ENCODE measurements around the gene ANXA6. TPM values are rescaled to one million over a fixed set of nuclear protein-coding genes. Genes with fewer than 3 reads are reported as not detected.

Gene ANXA6
- total RNA-seq, 1 experiment from 2014 or later: 190 TPM

DNA sequence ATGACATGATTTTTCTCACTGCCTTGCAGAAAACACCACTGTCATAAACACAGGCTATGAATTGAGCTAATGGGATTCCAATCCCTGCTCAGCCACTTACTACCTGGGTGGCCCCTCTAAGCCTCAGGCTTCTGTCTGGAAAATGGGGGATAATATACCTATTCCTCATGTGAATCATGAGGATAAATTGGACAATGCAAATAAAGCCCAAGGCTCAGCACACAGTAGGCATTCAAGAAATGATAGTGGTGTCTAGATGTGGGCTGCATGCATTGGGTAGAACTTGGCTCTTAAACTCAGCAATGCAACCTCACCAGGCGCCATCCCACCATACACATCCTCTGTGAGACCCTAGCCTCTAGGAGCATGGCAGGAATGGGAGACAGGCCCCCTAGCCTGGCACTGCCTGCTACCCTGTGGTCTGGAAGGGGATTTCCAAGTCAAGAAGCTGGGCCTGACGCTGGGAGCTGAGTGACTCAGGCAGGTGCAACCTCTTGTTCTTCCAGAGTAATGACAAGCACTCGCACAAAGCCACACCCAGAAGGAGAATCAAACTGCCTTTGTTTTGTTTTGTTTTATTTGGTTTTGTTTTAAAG lies 74.4 kb downstream of the ANXA6 start:
- DNase-seq (ENCODE audit: low read depth): peak; percentile 94

DNA sequence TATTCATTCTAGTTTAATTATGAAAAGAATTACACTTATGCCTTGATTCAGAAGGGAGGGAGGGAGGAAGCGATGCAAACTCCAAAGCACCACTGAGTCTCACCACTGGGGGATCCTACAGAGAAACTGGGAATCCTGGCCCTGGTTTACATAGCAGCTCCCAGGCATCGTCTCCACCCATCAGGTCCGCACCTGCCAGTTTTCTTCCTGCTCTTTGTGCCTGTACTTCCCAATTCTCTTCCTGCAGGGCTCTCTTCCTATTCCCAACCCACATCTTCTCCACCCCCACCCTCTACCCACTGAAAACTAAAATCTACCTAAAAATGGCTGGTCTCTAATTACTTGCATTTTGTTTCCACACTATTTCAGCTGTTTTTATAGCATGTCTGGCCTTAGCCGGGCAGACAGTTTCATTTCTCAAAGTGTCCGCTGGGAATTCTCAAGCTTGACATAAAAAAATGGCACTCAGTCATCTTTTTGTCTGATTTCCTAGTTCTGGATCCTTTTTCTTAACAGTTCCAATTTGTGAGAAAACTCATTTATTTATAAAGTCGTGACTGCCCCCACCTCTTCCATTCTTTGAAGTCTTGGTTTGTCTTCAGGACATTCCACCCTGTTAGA lies 75.2 kb downstream of the ANXA6 start:
- peak; percentile 70 for DNase-seq (ENCODE audit: low read depth)

DNA sequence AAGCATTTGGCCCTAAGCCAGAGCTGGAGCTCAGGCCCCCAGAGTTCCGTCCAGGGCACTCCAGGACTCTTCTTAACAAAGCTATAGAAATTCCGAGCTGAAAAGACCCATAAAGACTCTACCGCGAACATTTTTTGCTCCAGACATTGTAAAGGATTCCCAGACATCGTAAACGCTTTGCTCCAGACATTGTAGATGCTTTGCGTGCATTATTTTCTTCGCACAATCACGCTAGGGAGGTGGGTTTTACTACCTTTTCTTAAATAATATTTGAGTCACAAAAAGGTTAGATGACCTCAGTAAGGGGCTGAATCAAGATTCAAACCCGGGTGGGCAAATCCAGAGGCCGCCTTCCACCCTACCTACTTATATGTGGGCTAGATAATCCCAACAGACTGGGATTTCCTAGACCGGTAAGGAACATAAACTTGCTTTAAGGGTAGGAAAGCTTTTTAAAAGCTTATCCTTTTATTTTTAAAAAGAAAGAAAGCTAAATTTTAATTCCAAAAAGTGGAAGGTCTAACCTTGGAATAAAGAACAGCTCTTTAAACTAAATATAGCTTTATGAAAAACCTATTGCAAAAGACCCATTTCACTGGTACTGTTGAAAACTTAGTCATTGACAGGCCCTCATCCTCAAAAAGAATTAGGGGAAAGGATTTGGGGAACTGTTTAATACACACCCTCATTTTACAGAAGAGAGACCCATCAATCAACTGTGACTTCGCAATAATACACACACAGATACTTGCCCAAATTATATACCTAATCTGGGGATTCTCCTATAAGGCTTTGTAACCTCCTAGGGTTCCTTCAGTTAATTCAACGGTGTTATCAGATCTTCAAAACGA lies 75.9 kb downstream of the ANXA6 start:
- no peak for DNase-seq (ENCODE audit: low read depth)

DNA sequence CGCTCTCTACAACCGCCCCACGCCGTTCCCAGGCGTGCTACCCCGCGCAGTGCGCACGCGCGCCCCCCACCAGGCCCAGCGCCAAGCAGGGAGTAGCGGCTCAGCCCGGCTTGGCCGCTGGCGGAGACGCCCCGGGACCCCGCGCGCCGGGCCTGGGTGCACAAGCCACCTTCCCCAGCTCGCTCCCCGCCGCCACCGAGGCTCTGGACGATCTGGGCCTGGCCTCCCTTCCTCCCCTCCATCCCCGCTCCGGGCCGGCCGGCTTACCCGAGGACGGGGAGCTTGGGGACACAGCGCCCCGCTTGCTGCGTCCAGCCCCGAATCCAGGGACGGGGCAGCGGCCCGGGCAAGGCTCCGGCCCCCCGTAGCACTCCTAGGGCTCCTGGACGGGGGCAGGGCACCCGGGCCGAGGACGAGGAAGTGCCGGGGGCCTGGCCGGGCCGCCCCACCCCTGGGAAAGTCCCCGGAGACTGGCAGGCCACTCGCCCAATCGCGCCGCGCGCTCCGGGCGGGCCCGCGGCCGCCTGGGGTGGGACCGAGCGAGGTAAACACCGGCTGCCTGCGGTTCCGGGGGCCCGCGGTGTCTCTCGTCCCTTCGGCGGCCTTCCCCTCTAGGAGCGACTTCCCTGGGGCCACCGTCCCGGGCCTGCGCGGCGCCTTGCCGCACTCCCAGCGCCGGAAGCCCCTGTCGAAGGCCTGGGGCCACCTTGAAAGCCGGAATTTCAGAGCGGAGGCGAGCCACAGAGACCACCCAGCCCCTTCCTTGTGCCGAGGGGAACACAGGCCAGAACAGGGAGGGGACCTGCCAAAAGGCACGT lies 76.8 kb downstream of the ANXA6 start, which contains the start of gene TNIP1:
TSS of gene TNIP1 (minus strand) at position 422 of the 818 bp plus-strand sequence. CDS start 15,939 bp downstream, outside the sequence.
- DNase-seq (ENCODE audit: low read depth): peak; percentile 95

DNA sequence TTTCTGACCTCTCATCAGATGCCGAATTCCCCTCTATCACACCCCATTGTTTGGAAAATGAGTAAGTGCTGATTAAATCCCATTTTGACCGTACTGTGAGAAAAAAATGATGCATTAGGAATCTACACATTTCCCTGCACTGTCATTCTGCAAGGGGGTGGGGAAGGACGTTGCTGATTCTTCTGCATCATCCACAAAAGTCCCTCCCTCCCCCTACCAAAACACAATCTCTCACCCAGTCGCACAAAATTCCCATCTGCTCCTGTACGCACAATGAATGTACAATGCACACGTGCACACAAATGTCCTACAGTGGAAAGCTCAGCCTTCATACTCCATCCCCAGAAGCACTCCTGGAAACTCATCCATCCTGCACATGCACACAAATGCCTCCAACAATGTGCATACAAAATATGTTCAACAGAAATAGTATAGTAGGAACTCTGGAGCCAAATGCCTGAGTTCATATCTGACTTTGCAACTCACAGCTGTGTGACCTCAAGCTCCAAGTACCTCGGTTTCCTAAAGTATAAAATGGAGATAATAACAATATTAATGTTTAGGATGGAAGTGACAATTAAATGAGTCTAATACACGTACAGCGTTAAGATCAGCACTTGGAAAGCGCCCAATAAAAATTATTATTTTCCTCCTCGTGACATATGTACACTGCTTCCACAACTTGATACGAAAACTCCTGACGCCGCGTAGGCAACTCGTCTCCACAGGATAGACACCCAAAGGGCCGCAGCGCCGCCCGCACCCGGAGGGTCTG lies 77.6 kb downstream of the ANXA6 start:
- DNase-seq (ENCODE audit: low read depth): peak; percentile 93

DNA sequence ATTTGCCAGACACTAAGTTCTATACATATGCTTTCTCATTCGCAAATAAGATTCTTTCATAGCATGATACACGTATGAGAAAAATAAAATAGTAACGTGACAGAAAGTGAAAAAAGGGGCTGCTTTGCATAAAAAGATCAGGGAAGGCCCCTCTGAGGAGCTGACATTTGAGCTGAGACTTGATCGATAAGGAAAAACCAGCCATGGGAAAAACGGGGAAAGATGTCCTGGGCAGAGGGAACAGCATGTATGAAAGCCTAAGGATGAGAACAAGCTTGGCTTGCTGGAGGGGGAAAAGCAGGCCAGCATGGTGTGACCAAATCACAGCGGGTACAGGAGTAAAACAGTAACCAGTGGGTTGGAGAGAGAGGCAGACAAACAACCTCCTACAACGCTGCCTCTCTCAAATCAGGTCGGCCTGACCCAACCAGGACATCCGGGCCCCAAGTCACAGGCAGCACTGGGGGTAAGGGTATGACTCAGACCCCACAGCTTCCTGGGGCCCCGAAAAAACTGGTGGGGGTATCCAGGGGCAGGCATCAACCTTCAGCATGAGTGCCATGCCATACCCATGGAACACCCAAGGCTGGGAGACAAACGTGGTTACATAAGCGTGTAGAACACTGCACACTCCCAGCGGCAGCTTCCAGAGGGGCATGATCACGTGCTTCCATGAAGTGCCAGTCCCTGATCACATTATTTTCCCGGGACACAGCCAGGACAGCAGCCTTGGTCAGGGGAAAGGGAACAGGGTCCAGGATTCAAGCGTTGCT lies 78.9 kb downstream of the ANXA6 start:
- DNase-seq (ENCODE audit: low read depth): peak; percentile 82

DNA sequence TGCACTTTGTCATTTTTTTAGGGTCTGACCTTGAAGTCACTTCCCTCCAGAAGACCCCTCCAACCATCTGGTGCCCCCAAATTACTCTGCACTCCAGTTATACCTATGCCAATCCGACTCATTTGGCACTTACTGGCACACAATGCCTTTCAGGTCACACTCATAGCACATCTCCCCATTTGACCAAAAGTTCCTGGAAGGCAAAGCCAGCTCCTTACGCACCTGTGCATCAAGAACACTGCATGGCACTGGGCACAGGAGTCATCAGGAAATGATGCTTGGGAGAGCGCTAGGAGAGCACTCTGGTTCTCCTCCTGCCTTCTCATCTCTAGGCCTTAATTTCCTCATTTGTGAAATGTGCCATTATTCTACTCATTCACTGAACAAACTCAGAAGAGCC lies 79.6 kb downstream of the ANXA6 start:
- DNase-seq (ENCODE audit: low read depth): no peak

DNA sequence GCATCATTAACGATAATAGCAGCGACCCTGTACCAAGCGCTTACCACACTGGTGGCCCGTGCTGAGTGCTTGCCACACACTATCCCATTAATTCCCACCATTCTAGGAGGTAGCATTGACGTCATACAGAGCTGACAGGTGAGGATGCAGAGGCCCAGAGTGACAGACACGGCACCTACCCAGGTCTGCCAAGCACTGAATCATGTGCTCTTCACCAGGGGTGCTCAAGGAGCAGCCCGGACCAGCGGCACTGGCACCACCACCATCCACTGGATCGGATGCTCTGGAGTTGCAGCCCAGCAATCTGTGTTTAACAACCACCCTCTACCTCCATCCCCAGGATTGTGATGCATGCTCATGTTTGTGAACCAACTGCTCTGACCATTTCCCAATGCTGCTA lies 80.2 kb downstream of the ANXA6 start:
- DNase-seq (ENCODE audit: low read depth): no peak

DNA sequence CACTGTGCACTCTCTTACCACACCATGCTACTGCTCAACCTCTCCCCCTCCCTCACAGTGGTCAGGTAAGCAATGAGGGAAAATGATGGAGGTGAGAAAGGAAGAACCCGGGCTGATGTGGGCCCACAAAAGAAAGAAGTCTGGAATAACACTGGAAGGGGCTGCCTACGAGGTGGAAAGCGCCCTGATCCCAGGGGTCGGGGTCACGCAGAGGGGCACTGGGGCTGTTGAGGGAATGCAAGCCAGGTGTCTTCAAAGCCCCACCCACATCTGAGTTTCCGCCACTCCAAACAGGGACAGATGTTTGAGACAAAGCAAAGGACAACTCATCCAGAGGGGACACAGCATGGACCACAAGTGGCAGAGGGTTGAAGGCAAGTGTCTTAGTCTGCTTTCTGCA lies 81.0 kb downstream of the ANXA6 start:
- DNase-seq (ENCODE audit: low read depth): no peak

DNA sequence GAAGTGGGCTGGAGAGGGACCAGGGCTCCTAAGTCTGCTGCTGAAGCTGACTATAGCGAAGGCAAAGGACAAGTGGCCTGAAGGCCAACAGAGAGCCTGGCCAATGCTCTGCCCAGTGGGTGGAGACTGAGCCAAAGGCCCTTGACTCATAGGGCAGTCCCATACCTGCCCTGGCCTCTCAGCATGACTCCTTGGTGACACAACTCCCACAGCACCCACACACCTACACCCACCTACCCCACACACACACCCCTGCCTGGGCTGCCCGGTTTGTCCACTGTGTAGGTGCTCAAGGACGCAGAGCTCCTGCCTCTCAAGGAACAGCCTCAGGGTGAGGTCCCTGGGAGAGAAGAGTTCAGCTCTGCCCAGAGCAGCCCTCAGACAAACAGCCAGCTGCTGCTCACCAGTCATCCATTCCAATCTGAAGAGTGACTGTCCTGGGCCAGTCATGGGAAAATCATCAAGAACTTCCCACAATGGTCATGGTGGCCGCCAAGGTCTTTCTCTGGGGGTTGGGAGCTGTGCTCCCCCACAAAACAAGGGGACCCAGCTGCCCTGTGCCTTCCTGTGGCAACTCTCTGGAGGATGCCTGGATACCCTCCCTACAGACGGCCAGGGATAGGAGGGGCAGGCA lies 81.8 kb downstream of the ANXA6 start:
- peak; percentile 65 for DNase-seq (ENCODE audit: low read depth)

DNA sequence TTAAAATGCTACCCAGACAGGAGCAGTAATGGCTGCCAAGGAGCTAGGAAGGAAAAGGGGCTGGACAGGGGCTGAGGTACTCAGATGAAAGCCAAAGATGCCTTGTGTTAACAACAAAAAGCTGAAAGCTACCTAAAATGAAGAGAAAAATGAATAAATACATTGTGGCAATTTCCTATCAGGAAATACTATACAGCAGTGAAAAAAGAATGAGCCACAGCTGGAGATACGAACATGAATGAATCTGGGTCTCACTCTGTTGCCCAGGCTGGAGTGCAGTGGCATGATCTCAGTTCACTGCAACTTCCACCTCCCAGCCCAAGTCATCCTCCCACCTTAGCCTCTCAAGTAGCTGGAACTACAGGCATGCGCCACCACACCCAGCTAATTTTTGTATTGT lies 83.0 kb downstream of the ANXA6 start:
- no peak for DNase-seq (ENCODE audit: low read depth)

DNA sequence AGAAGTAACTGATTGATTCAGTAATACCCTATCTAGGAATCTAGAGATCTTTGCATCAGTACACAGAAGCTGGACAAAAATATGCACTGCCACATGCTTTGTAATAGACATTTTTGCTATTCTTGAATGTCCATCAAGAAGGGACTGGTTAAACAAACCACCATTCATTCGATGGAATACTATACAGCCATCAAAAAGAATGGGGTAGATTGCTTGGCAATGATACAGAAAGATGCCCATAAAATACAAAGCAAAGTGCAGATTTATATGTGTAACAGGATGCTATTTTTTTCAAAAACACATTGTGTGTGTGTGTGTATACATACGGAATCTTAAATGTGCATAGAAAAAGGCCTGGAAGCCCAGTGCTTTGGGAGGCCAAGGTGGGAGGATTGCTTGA lies 84.3 kb downstream of the ANXA6 start:
- DNase-seq (ENCODE audit: low read depth): no peak

DNA sequence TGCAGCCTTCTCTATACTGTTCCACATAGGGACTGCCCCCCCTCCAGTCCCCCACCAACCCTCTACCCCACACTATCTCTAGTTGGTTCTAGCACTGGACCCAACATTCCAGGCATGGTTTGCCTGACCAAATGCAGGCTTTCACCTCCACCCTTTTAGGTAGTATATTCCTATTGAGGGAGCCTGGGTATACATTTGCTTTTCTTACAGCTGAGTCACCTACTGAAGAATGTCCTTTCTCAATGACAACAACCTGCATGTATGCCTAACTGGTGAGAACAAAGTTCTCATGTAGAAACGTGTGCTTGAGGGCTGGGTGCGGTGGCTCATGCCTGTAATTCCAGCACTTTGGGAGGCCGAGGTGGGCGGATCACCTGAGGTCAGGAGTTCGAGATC lies 85.0 kb downstream of the ANXA6 start:
- peak; percentile 85 for DNase-seq (ENCODE audit: low read depth)

DNA sequence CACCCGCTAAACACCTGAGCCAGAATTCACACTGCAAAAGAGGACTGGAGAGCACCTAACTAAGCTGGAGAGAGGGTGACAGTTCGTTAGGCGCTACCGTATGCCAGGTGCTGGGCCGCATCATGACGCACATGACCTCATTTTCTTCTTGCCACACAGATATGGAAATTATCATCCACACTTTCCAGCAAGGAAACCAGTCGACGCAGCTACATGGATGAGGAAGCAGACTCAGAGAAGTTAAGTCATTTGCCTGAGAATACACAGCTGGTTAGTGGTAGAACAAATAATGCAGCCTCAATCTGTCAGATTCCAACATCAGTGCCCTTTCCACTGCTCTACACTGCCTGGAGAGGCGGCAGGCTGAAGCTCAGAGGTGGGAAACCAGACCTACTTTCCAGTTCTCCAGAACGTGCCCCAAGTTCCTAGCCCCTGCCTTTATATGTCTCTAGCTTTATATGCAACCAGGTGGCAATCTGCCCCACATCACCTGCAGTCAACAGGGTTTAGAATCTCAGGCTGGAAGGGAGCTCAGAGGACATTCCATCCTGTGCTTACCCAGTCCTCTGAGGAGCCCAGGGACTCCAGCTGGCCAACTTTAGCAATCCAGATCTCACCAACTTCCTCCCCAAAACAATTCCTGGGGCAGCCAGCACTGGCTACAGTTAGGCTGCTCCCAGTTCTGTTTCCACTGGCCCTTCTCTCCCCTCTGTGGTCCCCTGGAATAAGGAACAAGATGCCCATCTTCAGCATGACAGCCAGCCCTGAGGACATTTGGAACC lies 85.5 kb downstream of the ANXA6 start:
- no peak for DNase-seq (ENCODE audit: low read depth)

DNA sequence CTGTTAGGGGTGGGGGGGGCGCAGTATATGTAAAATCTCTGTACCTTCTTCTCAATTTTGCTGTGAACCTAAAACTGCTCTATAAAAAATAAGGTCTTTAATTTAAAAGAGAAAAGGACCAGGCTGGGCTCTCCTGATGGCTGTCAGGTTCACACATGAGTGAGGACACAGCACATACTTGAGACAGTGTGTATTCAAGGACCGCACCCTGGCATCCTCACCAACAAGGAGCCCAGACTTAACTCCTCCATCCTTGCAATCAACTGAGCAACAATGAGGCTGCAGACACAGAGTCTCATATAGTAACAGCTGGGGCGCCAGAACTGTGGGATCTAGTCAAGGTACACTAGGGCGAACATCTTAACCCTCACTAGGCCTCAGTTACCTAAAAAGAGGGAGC lies 86.6 kb downstream of the ANXA6 start:
- no peak for DNase-seq (ENCODE audit: low read depth)

DNA sequence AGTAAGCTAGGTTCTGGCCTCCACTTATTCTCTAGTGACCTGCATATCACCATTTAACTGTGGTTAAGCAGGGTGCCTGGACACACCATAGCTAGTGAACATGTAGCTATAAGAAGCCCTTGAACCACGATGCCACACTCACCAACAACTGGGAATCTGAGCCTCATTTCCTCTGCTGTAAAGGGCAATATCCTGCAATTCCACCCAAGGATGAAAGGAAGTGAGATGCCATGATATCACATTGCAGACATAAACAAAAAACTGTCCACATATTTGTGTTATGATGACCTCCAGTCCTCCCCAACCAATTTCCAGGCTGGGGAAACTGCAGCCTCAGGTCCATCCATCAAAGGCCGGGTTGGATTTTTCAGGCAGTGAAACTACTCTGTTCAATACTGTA lies 87.1 kb downstream of the ANXA6 start:
- DNase-seq (ENCODE audit: low read depth): peak; percentile 56

DNA sequence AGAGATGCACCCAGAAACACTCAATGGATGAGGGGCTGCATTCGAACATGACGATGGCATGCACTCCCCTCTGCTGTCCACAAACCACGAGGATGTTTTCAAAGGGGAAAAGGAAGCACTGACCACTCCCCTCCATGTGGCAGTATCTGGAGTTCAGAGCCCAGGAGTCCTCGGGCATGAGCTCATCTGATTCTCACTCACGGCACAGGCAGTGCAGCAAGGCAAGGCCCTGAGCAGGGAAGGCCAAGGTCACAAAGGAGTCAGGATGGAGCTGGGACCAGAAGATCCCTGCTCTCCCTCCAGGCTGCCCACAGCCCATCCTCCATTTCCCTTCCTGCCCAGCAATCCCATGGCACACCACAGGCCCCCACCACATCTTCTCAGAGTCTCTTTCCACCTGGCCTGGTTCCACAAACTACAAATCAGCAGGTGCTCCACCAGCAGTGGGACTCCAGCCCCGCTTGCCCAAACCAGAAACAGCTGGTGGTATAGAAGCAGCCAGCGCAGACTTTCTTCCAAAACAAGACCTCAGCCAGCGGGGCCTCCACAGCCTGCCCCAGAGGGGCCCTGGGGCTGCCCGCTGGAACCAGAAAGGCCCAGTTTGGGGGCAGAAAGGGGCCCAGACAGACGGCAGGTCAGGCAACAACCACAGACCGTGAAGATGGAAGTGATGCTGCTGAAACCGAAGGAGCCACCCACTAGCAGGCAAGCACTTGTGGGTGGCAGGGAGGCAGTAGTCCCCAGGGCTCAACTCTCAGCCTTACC lies 89.0 kb downstream of the ANXA6 start:
- no peak for DNase-seq (ENCODE audit: low read depth)
